COR-L47 (cell line): Measurements from ENCODE around the gene PRAC1.

Experiments
- DNase-seq: peaks from one replicate; lab custom pipeline; 2025; lab: John Stamatoyannopoulos, UW

Gene PRAC1

GRCh38 chr17:48722201-48722907 lies at the start of gene PRAC1:
Gene PRAC1, minus strand, starts transcription at chr17:48722518. Its CDS starts 126 bp downstream, at chr17:48722392.
- DNase-seq = no peak

- no peak for DNase-seq
These were observed 48.6 kb upstream of the PRAC1 start for GRCh38 chr17:48770954-48771353.

GRCh38 chr17:48769009-48769675 lies 46.8 kb upstream of the PRAC1 start:
- no peak for DNase-seq

- DNase-seq = no peak
These were observed 45.0 kb upstream of the PRAC1 start for GRCh38 chr17:48767263-48767774.

- no peak for DNase-seq
These were observed 38.8 kb upstream of the PRAC1 start for GRCh38 chr17:48761114-48761513.

- no peak for DNase-seq
These were observed 38.1 kb upstream of the PRAC1 start for GRCh38 chr17:48760411-48760810.

GRCh38 chr17:48759288-48759687 lies 37.0 kb upstream of the PRAC1 start:
- DNase-seq = no peak

- peak; percentile 3 for DNase-seq
These were observed 35.2 kb upstream of the PRAC1 start for GRCh38 chr17:48757524-48757961.

- peak; percentile 84 for DNase-seq
These were observed 34.5 kb upstream of the PRAC1 start for GRCh38 chr17:48756830-48757251.

- no peak for DNase-seq
These were observed 33.0 kb upstream of the PRAC1 start for GRCh38 chr17:48755356-48755755.

GRCh38 chr17:48754500-48755261 lies 32.4 kb upstream of the PRAC1 start:
- DNase-seq = no peak

GRCh38 chr17:48753794-48754499 lies 31.6 kb upstream of the PRAC1 start:
- no peak for DNase-seq

GRCh38 chr17:48752399-48753288 lies 30.3 kb upstream of the PRAC1 start:
- DNase-seq = no peak

- DNase-seq = no peak
These were observed 29.5 kb upstream of the PRAC1 start for GRCh38 chr17:48751733-48752398.

GRCh38 chr17:48751172-48751571 lies 28.9 kb upstream of the PRAC1 start:
- no peak for DNase-seq

GRCh38 chr17:48749621-48750553 lies 27.6 kb upstream of the PRAC1 start:
- DNase-seq = no peak

- no peak for DNase-seq
These were observed 26.6 kb upstream of the PRAC1 start for GRCh38 chr17:48748718-48749566.
